GM18909 (cell line): ENCODE results near the gene VIPR1.
"Not testable (repeated sequence)": the region's sequence is repeated elsewhere in the genome, so short reads cannot be mapped to it uniquely, and the experiment has no call there.

Source experiments
- ATAC-seq: cut with Tn5 transposase; IDR thresholded peaks from one replicate; pipeline ENCODE4 v1.9.1; 2021; ENCODE audit warnings: mild to moderate bottlenecking; ENCODE audit not compliant: unreplicated experiment, poor library complexity

Gene VIPR1

DNA sequence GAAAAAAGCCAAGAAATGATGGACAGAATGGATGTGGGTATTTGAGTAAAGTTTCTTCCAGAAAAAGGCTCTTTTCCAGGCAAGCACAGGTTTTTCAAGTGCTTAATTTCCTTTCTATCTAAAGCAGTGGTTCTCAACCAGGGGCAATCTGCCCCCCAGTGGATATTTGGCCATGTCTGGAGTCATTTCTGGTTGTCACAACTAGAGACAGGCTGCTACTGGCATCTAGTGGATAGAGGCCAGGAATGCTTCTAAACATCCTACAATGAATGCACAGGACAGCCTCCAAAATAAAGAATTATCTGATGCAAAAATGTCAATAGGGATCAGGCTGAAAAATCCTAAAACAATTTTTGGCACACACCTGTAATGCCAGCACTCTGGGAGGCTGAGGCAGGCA is 55.4 kb downstream of the VIPR1 start:
- no peak for ATAC-seq

DNA sequence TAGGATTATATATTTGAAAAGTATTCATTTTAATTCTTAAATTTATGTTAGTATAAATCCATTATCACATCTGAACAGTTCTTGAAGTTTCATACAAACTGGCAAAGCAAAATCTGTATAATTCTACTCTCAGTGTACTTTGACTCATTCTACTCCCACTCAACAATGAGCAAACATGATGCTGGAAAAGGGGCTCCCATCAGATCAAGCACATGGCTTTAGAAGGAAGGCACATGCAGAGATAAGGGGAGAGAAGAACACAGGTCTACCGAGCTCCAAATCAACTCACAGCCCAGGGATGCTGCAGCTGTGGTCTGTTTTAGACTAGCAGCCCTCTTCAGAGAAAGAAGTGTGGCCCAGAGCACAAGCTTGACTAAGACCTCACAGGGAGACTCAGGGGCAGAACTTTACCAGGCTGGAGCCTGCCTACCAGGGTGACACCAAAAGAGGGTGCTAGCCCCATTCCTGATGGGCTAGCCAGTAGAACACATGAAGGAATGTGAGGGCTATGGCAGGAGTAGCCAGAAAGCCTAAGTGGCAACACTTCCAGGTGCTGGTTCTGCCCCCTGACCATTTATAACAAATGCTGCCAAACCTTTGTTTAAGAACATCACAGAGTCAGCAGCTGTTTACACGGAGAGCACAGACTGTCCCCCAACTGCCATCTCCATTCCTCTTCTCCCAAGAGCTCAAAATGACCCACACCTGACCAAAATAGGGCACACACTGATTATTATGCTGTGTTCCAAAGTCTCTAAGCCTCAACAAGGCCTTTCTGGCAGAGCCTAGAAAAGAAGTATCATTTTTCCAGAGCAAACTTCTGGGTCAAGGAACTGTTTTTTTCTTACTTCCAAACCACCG is 59.8 kb downstream of the VIPR1 start:
- no peak for ATAC-seq

DNA sequence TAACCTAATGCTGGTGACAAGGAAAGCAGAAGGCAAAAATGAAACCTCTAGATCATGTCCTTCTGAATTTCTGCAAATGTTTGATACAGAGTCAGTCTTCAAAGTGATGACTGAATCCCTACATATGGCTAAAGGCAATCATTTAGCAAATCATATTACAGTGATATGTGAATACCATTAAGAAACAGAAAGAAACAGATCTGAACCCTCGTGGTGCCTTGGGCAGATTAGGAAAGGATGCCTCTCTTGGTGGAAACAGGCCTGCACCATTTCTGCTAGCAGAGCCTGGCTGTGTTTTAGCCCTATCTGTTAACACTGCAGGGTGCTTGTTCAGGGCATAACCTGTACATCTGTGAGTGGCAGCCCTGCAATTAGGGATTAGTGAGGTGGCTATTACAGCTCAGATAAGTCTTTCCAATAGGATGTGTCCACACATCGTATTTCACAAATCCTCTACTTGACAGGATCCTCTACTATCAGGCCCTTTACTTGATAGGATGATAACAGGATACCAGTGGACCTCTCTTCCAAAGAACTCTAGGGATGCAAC is 67.2 kb downstream of the VIPR1 start:
- no peak for ATAC-seq

DNA sequence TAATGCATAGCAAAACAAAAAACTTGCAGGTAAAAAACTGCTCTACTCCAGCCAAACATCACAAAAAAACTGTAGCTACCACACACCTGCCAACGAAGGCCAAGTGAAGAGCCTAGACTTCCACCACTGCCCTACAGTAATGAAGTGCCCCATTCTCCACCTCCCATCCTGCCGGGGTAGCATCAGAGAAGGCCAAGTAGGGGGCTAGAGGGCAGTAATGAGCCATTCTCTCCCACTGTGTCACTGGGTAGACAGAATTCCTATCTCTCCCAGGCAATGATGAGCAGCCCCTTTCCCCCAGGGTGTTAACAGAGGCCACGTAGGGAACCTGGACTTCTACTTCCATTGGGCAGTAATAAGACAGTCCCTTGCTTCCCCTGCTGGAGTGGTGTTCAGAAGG is 69.8 kb downstream of the VIPR1 start:
- ATAC-seq = no peak

DNA sequence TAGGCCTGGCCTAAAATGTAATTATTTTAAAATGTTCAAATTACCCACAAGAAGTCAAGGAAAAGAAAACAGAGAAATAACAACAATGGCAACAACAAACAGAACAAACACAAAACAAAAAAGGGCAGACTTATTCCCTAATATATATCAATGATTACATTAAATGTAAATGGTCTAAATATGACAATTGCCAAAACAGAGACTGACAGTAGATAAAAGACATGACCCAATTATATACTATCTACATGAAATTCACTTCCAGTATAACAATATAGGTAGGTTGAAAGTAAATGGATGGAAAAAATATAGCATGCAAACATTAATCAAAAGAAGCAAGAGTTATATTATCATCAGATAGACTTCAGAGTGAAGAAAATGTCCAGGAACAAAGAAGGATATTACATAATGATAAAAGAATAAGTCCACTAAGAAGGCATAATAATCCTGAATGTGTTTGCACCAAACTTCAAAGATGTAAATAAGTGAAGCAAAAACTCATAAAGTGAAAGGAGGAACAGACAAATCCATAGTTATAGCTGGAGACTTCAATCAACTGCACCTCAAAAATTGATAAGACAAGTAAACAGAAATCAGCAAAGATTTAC is 72.8 kb downstream of the VIPR1 start:
- ATAC-seq = no peak

DNA sequence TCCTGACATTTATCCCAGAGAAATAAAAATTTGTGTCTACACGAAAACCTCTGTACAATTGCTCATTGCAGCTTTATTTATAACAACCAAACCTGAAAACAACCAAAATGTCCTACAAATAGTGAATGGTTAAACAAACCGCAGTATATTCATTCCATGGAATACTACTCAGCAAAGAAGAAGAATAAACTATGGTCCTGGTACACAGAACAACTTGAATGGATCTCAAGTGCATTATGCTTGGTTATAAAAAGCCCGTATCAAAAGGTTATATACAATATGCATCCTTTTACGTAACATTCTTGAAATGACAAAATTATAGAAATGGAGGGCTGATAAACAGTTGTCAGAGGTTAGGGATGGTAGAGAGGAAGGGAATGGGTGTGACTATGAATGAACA is 75.6 kb downstream of the VIPR1 start:
- ATAC-seq = no peak

DNA sequence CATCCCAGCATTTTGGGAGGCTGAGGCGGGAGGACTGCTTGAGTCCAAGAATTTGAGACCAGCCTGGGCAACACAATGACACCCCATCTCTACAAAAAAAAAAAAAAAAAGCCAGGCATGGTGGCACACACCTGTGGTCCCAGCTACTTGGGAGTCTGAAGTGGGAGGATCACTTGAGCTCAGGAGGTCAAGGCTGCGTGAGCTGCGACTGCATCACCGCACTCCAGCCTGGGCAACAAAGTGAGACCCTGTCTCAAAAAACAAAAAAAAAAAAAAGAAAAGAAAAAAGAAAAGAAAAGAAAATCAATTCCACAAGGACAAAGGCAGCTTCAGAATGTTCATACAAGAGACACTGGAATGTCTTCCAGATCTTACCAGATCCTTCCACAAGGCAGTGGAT is 76.9 kb downstream of the VIPR1 start:
- not testable (repeated sequence) for ATAC-seq

DNA sequence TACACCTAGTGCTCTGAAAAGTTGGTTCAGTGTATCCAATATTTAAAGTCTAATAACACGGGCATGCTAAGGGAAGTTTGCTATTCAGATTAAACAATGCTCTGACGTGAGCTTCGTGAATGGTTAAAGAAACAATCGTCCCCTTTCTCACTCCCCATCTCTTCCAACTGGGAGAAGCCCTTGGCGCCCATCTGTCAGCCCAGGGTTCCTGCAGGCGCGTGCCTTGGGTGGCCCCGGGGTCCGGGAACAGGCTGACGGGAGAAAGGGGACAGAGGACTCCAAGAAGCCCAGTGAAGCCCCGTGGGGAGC is 78.9 kb downstream of the VIPR1 start:
- no peak for ATAC-seq

DNA sequence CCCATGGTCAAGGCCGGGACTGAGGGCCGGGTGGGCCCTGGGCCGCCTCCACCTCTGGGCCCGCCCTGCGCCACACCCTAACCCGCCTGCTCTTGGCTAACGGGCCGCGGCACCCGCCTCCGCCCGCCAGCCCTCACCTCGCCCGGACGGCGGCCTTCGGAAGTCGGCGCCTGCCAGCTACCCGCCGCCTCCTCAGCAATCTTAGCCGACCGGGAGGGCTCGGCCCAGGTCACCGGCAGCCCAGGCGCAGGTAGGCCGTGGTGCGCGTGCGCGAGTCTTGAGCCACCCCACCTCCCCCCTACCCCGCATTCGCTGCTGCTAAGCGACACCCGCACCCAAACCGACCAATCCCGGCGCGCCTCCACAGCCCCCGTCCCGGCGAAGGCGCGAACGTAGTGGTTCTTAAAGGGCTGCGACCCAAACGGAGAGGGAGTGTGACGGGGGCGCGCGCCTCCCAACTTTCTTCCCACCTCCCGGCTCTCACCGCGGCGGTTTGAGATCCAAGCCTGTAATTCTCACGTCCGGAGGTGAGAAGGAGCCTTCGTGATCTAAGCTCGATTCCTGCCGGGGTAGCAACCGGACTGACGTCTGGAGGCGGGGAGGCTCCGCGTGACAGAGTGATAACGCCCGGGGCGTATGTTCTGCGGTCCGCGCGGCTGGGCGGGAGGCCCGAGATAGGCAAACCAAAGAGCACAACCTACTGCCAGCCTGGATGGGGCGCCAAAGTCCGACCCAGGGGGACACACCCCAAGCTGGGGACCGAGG is 79.4 kb downstream of the VIPR1 start, which contains the start of gene SEC22C:
Gene SEC22C (minus strand): TSS at position 259 of the 765 bp plus-strand sequence. CDS start 12,921 bp downstream, outside the sequence.
- peak; percentile 92 for ATAC-seq

DNA sequence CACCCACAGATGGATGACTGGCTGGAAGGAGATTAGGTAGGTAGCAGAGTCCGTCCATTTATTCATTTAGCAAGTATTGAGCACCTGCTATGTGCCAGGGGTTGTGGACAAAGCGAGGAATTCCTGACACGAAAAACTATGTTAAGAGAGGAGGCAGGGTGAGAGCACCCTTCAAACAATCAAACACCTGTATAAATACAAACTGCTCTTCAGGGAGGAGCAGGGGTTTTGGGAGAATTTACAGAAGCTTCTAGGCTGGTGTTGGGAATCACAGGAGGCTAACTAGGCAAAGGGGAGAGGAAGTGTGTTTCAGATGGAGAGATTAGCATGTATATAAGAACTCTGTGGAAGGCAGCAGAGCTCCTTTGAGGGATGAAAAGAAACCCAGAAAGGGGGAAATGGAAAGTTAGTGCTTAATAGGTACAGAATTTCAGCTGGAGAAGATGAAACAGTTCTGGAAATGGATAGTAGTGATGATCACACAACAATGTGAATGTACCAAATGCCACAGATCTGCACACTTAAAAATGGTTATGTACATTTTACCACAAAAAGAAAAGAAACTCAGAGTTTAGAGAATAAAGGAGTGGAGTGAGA is 80.1 kb downstream of the VIPR1 start:
- no peak for ATAC-seq
